Measurements from ENCODE around the gene MUS81.

Gene MUS81

DNA sequence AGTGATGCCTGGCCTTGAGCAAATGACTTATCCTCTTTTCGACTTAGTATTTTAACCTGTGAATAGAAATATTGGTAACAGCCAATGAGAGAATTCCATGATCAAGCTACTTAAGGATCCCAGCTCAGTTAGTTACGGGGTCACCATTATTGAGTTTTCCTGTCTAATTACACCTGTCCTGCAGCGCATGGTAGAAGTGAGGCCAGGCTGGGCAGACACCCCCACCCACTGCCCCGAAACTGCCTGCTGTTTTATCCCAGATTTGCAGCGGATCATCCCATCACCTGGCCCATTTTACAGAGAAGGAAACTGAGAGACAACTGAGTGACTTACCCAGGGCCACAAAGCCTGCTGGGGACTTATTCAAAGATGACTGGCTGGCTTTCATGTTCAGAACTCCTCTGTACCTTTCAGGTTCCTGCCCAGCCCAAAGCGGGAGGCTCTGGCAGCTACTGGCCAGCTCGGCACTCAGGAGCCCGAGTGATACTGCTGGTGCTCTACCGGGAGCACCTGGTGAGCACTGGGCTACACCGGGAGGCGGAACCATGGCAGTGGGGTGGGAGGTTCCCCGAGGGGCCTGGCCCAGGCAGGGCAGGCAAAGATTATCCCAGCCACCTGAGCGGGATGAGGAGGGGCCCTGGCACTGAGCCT, 1.4 kb downstream of the MUS81 start:
- no peak for DNase-seq

DNA sequence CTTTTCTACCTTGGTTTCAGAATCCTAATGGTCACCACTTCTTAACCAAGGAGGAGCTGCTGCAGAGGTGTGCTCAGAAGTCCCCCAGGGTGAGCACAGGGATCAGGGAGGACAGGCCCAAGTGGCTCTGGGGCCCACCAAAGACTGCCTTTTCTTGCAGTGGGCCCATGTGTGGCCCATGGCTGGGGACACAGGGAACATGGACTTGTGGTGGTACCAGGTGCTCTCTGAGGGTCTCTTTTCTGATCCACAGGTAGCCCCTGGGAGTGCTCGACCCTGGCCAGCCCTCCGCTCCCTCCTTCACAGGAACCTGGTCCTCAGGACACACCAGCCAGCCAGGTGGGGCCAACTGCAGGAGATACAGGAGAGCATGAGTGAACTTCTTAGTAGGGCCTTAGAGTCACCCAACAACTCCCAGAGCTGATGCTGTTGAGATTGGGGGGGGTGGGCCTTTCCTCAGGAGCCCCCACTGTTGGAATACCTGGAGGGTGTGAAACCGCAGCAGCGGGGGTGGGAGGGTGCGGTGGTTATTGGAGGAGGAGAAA, 2.0 kb downstream of the MUS81 start:
- DNase-seq, result no peak

DNA sequence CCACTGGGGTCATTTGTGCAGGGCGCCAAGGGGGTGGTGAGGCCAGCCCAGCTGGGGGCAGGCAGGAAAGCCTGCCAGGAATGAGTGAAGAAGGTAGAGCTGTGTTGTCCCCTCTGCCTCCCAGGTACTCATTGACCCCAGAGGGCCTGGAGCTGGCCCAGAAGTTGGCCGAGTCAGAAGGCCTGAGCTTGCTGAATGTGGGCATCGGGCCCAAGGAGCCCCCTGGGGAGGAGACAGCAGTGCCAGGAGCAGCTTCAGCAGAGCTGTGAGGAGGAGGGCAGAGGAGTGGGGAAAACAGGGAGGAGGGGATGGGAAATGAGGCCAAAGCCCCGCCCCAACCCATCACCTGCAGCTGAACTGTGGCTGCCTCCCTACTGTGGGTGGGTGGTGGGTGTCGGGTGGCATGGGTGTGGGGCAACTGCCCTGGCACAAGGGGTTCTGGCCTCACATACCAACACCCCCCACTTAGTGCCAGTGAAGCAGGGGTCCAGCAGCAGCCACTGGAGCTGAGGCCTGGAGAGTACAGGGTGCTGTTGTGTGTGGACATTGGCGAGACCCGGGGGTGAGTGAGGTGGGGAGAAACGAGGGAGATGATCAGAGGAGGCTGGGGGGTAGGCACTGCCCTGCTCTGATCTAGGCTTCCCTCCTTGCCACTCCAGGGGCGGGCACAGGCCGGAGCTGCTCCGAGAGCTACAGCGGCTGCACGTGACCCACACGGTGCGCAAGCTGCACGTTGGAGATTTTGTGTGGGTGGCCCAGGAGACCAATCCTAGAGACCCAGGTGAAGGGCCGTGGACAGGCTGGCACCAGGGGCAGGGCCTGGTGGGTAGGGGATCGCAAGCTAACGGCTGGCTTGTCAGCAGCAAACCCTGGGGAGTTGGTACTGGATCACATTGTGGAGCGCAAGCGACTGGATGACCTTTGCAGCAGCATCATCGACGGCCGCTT, 3.0 kb downstream of the MUS81 start:
- no peak for DNase-seq

DNA sequence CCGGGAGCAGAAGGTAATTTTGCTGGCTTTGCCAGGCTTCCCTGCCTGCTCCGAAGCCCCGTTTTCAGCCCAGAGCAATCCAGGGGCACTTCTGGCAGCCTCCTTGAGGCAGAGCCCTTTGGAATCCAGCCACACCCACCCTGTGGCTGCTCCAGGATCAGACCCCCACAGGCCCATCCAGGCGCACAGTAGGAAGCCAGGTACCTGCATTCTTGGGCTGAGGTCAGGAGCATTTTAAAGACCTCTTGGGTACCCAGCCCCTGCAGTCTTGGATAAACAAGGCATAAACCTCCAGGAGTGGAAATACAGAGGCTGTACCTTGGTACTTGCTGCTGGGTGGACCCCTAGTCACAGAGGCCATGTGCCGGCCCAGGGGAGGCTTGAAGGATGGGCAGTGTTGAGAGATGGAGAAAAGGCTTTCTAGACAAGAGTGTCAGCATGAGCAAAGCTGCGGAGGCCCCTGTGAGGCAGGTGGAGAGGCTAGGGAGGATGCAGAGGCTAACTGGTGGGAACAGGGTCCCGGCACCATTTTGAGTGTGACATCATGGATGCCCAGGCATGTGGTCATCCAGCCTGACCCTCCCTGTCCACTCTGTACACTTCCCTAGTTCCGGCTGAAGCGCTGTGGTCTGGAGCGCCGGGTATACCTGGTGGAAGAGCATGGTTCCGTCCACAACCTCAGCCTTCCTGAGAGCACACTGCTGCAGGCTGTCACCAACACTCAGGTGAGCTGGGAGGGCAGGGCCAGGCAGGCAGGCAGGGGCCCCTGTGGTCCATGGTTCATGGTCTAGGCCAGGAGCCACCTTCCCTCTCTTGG, 3.9 kb downstream of the MUS81 start:
- DNase-seq, result no peak

DNA sequence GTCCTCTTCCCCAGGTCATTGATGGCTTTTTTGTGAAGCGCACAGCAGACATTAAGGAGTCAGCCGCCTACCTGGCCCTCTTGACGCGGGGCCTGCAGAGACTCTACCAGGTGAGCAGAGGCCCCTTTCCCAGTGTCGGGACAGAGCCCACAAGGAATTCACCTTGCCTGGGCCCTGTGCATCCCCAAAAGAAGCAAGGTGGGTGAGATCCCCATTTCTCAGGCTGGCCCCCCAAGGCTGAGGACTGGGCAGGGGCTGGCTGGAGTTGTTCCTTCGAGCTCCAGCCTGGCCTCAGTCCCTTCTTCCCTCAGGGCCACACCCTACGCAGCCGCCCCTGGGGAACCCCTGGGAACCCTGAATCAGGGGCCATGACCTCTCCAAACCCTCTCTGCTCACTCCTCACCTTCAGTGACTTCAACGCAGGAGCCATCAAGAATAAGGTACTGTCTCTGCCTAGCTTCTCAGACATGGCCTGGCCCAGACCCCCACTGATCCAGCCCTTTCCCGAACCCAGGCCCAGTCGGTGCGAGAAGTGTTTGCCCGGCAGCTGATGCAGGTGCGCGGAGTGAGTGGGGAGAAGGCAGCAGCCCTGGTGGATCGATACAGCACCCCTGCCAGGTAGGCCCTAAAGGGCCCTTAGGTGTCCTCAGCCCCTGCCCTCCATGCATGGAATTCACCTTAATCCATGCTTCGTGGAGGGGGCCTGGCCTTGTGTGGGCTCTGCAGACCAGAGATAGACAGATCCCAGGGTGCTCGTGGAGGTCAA, 4.7 kb downstream of the MUS81 start:
- DNase-seq, result no peak

DNA sequence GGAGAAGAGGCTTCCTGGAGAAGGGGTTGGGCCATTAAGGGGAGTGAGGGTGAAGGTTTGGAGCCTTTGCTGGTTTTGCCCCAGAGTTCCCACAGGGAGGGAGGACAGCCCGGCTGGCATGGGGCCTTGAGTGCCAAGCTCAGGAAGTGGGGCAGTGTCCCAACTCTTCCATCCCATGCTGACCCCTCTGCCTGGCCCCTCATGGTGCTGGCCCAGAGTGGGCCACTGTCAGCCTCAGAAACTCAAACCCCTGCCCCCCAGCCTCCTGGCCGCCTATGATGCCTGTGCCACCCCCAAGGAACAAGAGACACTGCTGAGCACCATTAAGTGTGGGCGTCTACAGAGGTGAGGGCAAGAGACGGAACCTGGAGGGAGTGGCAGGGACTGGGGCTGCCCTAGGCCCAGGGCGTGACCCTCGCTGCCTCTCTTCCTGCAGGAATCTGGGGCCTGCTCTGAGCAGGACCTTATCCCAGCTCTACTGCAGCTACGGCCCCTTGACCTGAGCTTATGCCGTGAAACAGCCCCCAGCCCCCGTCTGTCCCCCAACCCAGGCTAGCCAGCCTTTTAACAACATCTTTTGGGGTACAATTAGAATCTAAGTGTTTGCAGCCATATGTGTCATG, 5.4 kb downstream of the MUS81 start:
- DNase-seq, result no peak

DNA sequence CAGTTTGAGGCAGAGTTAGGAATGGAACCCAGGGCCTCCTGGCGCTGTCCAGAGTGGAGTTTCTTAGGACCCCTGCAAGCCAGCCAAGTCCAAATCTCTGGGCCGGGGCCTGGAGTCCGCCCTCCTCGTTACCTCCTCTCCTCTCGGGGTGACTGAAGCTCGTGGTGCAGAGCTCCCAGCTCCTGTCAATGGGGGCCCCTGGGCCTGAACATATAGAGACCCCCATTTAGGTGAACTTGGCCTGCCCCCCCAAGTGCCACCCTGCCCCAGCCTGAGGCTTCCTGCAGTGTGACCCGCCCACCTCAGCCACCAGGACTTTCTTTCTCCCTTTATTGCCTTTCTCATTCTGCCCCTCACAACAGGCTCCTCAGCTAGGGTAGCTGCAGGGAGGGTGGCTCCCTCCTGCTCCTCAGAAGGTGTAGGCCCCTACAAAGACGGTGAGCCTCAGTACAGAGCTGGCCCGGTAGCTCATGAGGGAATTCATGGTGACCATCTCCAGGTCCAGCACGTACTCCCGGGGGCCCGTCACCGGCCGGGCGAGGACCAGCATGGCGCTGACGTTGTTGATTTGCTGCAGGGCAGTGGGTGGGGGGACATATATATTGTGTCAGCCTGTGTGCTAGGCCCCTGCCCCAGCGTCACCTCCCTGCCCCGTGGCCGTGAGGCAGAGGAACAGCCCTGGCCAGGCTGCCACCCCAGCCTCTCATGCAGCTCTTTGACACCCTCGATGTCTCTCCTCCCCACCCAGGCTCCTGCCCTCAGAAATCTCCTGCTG, 6.5 kb downstream of the MUS81 start:
- no peak for DNase-seq

DNA sequence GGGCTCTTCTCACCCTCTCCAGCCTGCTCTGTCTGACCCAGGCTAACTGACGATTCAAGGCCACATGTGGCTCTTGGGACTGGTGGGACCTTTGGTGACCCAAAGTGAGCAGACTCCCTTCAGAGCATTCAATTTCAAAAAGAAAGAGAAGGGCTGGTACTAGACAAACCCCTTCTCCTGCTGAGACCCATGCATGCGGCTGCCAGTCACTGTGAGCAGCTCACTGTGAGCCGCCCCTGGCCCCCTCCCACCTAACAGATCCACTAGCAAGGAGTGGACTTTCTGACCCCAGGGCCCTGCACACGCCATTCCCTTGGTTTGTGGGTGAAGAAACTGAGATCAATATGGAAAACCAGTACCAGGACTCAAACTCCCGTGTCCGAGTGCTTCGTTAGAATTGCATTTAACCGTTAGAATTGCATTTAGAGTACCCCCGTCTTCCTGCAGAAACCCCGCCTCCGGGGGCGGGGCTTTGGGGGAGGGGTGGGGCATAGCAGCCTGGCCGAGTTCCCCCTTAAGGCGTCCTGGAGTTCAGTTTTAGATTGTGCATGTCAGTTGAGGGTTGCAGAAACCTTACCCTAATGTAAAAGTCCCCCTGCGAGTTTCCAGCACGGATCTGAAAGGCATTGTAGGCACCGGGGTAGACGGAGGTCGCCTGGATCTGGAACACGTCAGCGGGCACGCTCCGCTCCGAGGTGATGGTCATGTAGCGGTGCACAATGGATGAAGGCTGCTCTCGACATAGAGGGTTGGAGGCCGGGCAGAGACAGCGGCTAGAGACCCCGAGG, 7.2 kb downstream of the MUS81 start:
- peak; percentile 35 for DNase-seq

DNA sequence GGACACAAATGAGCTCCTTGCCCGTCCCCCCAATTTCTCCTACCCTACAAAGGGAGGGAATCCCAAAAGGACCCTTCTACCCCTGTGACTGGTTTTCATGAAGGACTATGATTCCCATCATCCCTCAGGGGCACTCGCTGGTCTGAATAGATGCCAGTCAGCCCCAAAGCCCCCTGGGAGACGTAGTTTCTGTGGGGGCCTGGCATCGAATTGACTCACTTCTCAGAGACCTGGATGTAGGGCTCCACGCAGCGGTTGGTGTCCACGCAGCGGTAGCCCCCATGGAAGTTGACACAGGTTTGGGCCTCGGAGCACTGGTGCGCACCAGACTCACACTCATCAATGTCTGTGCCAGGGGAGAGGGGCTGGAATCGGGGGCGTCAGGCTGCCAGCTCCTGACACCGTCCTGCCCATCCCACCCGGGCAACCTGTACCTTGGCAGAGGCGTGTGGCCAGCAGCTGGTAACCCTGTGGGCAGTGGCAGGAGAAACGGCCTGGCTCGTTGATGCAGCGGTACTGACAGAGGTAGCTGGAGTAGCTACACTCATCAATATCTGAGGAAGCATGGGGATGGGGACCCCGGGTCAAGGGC, 7.9 kb downstream of the MUS81 start:
- peak; percentile 33 for DNase-seq

DNA sequence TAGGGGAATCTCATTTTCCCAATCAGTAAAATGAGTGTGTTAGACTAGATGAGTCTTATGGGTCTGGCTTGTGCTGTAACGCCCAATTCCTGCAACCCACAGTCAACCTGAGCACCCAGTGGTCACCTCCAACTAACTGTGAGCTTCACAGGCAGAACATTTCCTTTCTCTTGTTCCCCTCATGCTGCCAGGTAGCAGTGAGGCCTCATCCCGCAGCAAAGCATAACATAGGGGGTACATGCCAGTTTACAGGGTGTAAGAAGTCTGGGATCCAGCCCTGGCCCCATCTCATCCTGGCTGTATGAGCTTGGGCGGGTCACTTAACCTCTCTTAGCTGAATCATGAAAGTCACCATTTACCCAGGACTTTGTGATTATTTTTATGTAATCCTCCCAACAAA, 8.7 kb downstream of the MUS81 start:
- DNase-seq, result no peak

DNA sequence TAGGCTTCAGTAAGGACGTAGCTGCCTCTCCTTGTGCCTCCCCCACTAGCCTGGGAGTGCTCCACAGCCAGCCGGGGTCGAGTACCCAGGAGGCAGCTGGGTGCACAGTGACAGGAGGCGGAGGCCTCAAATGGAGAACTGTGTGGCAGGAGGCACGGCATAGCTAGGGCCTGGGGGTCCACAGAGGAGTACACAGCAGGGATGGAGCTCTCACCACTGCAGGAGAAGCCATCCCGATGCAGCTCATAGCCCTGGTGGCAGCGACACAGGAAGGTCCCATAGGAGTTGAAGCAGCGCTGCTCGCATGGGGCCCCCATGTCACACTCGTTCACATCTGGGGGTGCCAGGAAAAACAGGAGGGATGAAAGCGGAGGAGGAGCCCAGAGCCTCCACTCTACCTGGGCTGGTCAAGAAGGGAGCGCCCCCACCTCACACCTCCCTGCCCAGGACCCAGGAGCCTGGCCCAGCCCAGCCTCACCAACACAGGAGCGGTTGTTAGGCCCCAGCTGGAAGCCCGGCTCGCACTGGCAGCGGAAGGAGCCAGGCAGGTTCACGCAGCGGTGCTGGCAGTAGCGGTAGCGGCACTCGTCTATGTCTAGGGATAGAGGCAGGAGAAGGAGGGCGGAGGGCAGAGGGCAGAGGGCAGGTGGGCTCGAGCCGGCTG, 9.5 kb downstream of the MUS81 start:
- no peak for DNase-seq

DNA sequence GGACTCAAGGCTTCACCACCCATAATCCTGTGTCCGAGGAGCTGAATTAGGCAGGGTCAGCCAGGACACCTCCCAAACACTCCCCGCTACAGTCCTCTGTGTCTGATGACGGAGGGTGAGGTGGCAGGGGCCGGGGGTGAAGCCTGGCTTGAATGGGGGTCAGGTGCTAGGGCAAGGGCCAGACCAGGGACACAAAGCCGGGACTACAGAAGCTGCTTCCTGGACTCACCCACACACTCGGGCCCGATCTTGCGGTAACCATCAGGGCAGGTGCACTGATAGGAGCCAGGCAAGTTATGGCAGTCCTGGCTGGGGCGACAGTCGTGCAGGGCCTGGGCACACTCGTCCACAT, 10.1 kb downstream of the MUS81 start:
- no peak for DNase-seq

DNA sequence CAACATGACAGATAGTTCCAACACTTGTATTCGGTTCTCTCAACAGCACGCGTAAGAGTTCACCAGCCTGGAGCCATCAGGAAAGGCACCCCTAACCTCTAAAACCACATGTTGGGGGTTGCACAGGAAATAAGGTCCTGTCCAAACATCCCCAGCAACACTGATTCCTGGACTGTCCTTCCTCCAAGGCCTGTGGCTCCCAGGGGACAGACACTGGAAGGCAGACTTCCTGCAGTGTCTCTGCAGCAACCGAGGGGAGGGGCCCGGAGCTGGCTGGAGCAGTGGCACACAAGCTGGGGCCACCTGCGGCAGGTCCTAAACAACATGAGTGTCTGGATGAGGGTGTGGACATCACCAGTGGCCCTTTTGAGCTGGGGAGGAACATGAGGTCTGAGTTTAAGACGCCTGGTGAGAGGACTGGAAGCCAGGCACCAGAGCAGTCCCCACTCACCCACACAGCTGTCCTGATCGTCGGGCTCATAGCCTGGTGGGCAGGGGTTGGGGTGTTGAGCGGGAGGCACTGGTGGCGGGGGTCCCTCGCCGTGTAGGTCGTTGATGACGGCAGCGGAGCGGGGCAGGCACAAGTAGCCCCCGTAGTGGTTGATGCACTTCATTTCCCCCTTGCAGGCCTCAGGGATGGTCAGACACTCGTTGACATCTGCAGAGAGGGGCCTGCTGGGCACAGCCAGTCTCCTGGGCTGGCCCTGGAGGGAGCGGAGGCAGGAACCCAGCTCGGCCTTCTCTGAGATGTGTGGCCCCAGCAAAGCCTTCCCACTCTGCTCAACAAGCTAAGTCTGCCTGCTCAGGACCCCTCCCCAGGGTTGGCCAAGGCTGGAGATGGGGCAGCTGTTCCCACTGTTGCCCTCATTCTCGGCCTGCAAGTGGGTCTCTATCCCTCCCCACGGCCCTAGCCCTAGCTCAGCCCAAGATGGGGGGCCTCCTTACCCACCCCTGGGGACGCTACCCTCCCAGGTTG, 10.8 kb downstream of the MUS81 start:
- no peak for DNase-seq

DNA sequence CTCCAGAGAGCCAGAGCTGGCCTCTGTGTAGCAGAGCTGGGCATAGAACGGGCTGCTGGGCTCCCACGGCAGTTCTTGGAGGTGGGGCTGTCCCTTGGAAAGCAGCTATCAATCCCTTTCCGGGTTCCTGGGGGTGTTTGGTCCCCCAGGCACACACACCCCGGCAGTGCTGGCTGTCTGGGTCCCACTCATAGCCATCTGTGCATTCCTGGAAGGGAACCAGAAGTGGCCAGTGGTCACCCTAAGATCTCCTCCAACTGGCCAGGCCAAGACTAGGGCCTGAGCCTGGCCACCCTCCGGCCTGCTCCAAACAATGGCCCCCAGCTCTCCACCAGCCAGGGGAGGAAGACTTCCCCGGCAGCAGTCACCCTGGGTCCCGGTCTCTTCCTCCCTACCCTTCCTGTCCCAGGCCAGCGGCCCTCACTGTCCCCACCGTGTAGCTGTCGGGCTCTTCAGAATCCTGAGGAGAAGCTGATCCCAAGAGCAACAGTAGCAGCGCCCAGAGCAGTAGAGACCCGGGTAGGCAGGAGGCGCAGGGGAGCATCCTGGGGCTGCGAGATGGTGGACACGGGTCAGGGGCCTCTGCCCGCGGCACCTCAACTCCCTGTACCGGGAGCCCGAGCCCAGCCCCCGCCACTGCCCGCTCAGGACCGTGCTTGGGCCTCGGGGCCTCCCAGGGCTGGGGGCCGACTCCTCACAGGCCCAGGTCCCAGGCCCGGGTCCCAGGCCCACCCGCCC, 11.7 kb downstream of the MUS81 start:
- no peak for DNase-seq

DNA sequence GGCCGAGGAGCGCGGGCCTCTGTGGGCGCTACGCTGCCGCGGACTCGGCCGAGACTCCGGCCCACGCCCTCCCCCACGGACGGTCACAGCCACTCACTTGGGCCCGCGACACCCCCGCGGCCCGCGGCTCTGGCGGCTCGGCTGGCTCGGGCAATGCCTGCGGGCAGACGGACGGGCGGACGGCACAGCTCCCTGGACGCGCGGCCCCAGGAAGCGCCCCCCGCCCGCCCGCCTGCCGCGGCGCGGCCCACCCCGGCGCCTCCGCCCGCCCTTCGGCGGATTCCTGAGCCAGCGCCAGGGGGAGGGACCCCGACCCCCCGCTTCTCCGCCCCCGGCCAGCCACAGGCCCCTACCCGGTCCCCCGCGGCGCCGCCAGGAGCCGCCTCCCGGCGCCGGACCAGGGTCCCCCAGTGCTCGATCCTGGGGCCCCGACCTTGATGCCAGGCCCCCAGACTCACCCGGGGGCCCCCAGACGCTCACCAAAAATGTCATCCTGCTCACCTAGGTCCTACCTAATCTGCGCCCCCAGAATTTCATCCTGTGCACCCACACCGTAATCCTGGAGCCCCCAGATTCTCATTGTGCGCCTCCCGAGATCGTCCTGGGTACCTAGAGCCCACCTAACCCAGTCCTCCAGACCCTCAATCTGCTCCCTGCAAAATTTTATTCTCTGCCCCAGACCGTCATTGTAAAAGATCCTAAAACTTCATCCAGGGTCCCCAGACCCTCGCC, 12.5 kb downstream of the MUS81 start, which contains the start of gene EFEMP2:
Gene EFEMP2, minus strand, starts transcription at position 215 of the 732 bp plus-strand sequence. CDS start 446 bp downstream, outside the sequence.
- DNase-seq, result no peak

Measured in CD4-positive, alpha-beta T cell treated with Interleukin-6 for 4 hours (primary cell).